ENCODE results near the gene BTBD9. TPM values are rescaled to one million over a fixed set of nuclear protein-coding genes. Genes with fewer than 3 reads are reported as not detected.
A peak's percentile ranks its signal among the peaks of the same experiment; 100 is the strongest.

The BTBD9 gene
- total and polyA plus RNA-seq, 9 of the 15 experiments (the other 6 are each of a cell fraction or from before 2014, with no cell fraction given), result 0.08 to 1.6 (median 0.58) TPM

- TF ChIP-seq CTCF (IDR thresholded peaks at IDR 0.05 in 2 of 3, conservative IDR thresholded peaks at IDR 0.05 in 1 of 3; ENCODE audit: insufficient read depth in 2 of 3, low read depth in 1 of 3, low read length in 3 of 3), result peak; percentile 25 to 60 (median 34); a peak in 3 of 6 replicates
- no peak for TF ChIP-seq GTF2A2 (tag; IDR thresholded peaks at IDR 0.05)
- TF ChIP-seq TGIF2 (CRISPR knock-in tag; IDR thresholded peaks at IDR 0.05), result no peak
- TF ChIP-seq RAD21 (CRISPR knock-in tag; conservative IDR thresholded peaks at IDR 0.05 in 1 of 2, IDR thresholded peaks at IDR 0.05 in 1 of 2), result peak; percentile 48 to 73
- TF ChIP-seq RBM22 (IDR thresholded peaks at IDR 0.05; ENCODE audit: low read depth, low read length, poor library complexity, severe bottlenecking), result no peak
Observed at GRCh38 chr6:38570750-38571149, 69.0 kb downstream of the BTBD9 start (continued).

GRCh38 chr6:38567436-38567835 is 72.3 kb downstream of the BTBD9 start:
- FAIRE-seq, result no peak
- H3K79me2 ChIP-seq (ENCODE audit: control insufficient read depth, insufficient read depth, low read length), result no peaks in the 10 kb centered on the region
- no peaks in the 10 kb centered on the region for H3K4me1 ChIP-seq (replicated peaks in 1 of 2; ENCODE audit: control insufficient read depth in 2 of 2, insufficient read depth in 2 of 2, low read length in 2 of 2)
- no TSS peak for BruUV-seq (replicated peaks)
- H3K4me3 ChIP-seq, result no peak overlapping the region
- no peak overlapping the region for H2AFZ ChIP-seq (ENCODE audit: low read depth, low read length)
- TF ChIP-seq NFIC (IDR thresholded peaks at IDR 0.05) (peak; percentile 80), JUNB (CRISPR knock-in tag; conservative IDR thresholded peaks at IDR 0.05) (no peak)
- DNase-seq (ENCODE audit: extremely low read depth in 1 of 4, low spot score in 3 of 4), result peak in 1 of 4 experiments; percentile 17
- no peaks in the 10 kb centered on the region for H3K9me3 ChIP-seq (replicated peaks; ENCODE audit: control insufficient read depth, insufficient read depth, low read depth, low read length)
- H3K27me3 ChIP-seq (ENCODE audit: control insufficient read depth in 2 of 2, insufficient read depth in 2 of 2, low read length in 2 of 2), result peaks cover 0 to 7% of the 10 kb centered on the region in 2 experiments; a peak in 1 of 5 replicates
- WGBS (ENCODE audit: insufficient coverage, low coverage, missing lambda C conversion rate), result 2% methylated on average over 5 of the region's 5 CpGs
- no peak overlapping the region for H3K4me2 ChIP-seq (ENCODE audit: insufficient read depth, low read length)
- H4K20me1 ChIP-seq (replicated peaks; ENCODE audit: control insufficient read depth, insufficient read depth, low read length), result no peaks in the 10 kb centered on the region
- ATAC-seq, result no peak
- H3K36me3 ChIP-seq (ENCODE audit: control insufficient read depth, insufficient read depth, low read length), result no peaks in the 10 kb centered on the region
- ChIA-PET POLR2A (interaction anchor here (0.6 to 1.3 kb wide), 4 partner anchors 8 to 26 kb away, joined by 3 to 4 read pairs (median 3); no protein-coding TSS in a partner anchor), CTCF (ENCODE audit: low intra/inter-chr PET ratio) (no interaction called here)
- intact Hi-C loops (cut with micrococcal nuclease), result no loop called here
- no peaks in the 10 kb centered on the region for H3K9me1 ChIP-seq (ENCODE audit: control insufficient read depth, insufficient read depth, low read length)
- no peak overlapping the region for H3K27ac ChIP-seq (ENCODE audit: extremely low read depth, low read depth, low read length)
- no peak overlapping the region for H3K9ac ChIP-seq (ENCODE audit: insufficient read depth in 1 of 2, low read depth in 2 of 2, low read length in 2 of 2)
- in situ Hi-C loops (cut with MboI), result no loop called here
